ENCODE measurements around the gene KRTAP2-1.
"Not testable (repeated sequence)": the region's sequence is repeated elsewhere in the genome, so short reads cannot be mapped to it uniquely, and the experiment has no call there.

DNA sequence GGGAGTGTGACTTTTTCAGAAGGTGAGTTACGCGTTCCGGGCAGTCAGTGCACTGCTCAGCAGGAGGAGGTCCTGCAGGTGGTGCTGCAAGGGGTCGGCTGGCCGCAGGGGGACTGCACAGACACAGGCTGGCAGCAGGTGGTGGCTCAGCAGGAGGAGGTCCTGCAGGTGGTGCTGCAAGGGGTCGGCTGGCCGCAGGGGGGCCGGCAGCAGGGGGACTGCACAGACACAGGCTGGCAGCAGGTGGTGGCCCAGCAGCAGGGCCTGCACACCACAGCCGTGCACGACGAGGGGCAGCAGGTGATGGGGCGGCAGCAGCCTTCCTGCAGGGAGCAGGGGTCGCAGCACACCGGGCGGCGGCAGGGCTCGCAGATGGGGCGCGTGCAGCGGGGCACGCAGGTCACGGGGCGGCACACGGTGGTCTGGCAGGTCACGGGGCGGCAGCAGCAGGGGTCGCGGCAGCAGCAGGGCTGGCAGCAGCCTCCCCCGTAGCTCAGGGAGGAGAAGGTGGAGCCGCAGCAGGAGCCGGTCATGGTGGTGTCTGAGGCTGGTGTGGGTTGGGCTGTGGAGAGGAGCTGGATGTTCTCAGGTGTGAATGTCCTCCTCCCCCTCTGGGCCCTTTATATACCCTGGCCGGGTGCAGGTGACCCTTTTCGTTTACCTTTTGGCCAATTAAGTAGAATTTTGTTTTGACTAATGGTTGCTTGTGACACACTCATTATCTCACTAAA is at the start of gene KRTAP2-1:
- TF ChIP-seq, protein P1, sequence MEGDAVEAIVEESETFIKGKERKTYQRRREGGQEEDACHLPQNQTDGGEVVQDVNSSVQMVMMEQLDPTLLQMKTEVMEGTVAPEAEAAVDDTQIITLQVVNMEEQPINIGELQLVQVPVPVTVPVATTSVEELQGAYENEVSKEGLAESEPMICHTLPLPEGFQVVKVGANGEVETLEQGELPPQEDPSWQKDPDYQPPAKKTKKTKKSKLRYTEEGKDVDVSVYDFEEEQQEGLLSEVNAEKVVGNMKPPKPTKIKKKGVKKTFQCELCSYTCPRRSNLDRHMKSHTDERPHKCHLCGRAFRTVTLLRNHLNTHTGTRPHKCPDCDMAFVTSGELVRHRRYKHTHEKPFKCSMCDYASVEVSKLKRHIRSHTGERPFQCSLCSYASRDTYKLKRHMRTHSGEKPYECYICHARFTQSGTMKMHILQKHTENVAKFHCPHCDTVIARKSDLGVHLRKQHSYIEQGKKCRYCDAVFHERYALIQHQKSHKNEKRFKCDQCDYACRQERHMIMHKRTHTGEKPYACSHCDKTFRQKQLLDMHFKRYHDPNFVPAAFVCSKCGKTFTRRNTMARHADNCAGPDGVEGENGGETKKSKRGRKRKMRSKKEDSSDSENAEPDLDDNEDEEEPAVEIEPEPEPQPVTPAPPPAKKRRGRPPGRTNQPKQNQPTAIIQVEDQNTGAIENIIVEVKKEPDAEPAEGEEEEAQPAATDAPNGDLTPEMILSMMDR (conservative IDR thresholded peaks at IDR 0.05; ENCODE audit: low read depth, low read length), result not testable (repeated sequence)
- TF ChIP-seq EZH2 (IDR thresholded peaks at IDR 0.05; ENCODE audit: borderline replicate concordance, low read depth, low read length, poor library complexity, severe bottlenecking), result not testable (repeated sequence)

Measured in A673 (cell line).